GM19240 (cell line): ENCODE measurements around the gene AP1G2.

Experiments used
- DNase-seq: peaks from one replicate; pipeline ENCODE4 v3.0.0; 2011; ENCODE audit warnings: low spot score; ENCODE audit not compliant: insufficient read length

AP1G2 gene

GRCh38 chr14:23514644-23514957, 53.0 kb downstream of the AP1G2 start:
- DNase-seq: no peak

- no peak for DNase-seq
Measured at GRCh38 chr14:23513818-23514643, 53.6 kb downstream of the AP1G2 start.

- DNase-seq: no peak
Measured at GRCh38 chr14:23513005-23513817, 54.4 kb downstream of the AP1G2 start.

GRCh38 chr14:23512156-23512555, 55.4 kb downstream of the AP1G2 start:
- DNase-seq: no peak
